GM21528 (cell line): Measurements from ENCODE around the gene SIGLEC7.
"Not testable (repeated sequence)": the region's sequence is repeated elsewhere in the genome, so short reads cannot be mapped to it uniquely, and the experiment has no call there.

ENCODE experiments used
- ATAC-seq: cut with Tn5 transposase; IDR thresholded peaks from one replicate; pipeline ENCODE4 v1.9.1; 2021; ENCODE audit warnings: mild to moderate bottlenecking, moderate library complexity; ENCODE audit not compliant: unreplicated experiment, low FRiP score

The SIGLEC7 gene

GRCh38 chr19:51164215-51164614 lies 22.1 kb downstream of the SIGLEC7 start:
- no peak for ATAC-seq

GRCh38 chr19:51166846-51167490 lies 24.9 kb downstream of the SIGLEC7 start:
- no peak for ATAC-seq

- no peak for ATAC-seq
These were observed 26.6 kb downstream of the SIGLEC7 start for GRCh38 chr19:51168564-51169282.

GRCh38 chr19:51169283-51169918 lies 27.3 kb downstream of the SIGLEC7 start:
- ATAC-seq = not testable (repeated sequence)

- ATAC-seq = no peak
These were observed 30.1 kb downstream of the SIGLEC7 start for GRCh38 chr19:51172223-51172622.

GRCh38 chr19:51173681-51174080 lies 31.6 kb downstream of the SIGLEC7 start:
- ATAC-seq = no peak

GRCh38 chr19:51179256-51179655 lies 37.2 kb downstream of the SIGLEC7 start:
- ATAC-seq = no peak

GRCh38 chr19:51181377-51181912 lies 39.3 kb downstream of the SIGLEC7 start:
- no peak for ATAC-seq

GRCh38 chr19:51181913-51182419 lies 39.9 kb downstream of the SIGLEC7 start:
- ATAC-seq = no peak

- ATAC-seq = no peak
These were observed 41.5 kb downstream of the SIGLEC7 start for GRCh38 chr19:51183629-51184028.

GRCh38 chr19:51185069-51185867 lies 43.2 kb downstream of the SIGLEC7 start:
- no peak for ATAC-seq

- ATAC-seq = no peak
These were observed 43.7 kb downstream of the SIGLEC7 start for GRCh38 chr19:51185868-51186215.

- ATAC-seq = no peak
These were observed 44.2 kb downstream of the SIGLEC7 start for GRCh38 chr19:51186323-51186722.

- no peak for ATAC-seq
These were observed 45.5 kb downstream of the SIGLEC7 start for GRCh38 chr19:51187395-51188226.

- no peak for ATAC-seq
These were observed 46.1 kb downstream of the SIGLEC7 start for GRCh38 chr19:51188227-51188559.

- no peak for ATAC-seq
These were observed 50.6 kb downstream of the SIGLEC7 start for GRCh38 chr19:51192689-51193088.

GRCh38 chr19:51194527-51195315 lies 52.6 kb downstream of the SIGLEC7 start:
- no peak for ATAC-seq

GRCh38 chr19:51195316-51195586 lies 53.1 kb downstream of the SIGLEC7 start:
- ATAC-seq = no peak

GRCh38 chr19:51195616-51196015 lies 53.5 kb downstream of the SIGLEC7 start:
- ATAC-seq = no peak
